C4-2B (cell line): ENCODE measurements around the gene TLR10.

ENCODE experiments used
- CTCF ChIP-seq: fragments of 450-650 bp; conservative IDR thresholded peaks from 2 replicates; pipeline ENCODE4 v1.5.1; 2017; ENCODE audit warnings: mild to moderate bottlenecking
- ZFX ChIP-seq: fragments of 450-650 bp; IDR thresholded peaks from 2 replicates; pipeline ENCODE4 v1.6.1; 2017

DNA sequence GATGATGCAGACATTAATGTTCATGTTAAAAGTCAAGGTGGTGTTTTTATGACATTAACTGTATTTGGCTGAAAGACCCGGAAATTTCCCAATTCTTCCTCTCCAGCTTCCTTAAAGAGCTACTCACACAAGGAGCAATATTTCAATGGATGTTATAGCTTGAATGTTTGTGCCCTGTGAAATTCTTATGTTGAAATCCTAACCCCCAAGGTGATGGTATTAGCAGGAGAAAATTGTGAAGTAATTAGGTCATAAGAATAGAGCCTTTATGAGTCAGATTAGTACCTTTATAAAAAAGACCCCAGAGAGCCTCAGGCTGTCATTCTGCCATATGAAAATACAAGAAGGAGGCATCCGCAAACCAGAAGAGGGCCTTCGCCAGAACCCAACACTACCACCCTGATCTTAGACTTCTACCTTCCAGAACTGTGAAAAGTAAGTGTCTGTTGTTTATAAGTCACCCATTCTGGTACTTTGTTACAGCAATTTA is 18.2 kb upstream of the TLR10 start:
- TF ChIP-seq CTCF (no peak), ZFX (no peak)
